Measurements from ENCODE around the gene SF3B6. TPM values are rescaled to one million over a fixed set of nuclear protein-coding genes. Genes with fewer than 3 reads are reported as not detected.

SF3B6 gene
- total RNA-seq, 2 experiments from 2014 or later = 59.8 to 62.6 TPM

DNA sequence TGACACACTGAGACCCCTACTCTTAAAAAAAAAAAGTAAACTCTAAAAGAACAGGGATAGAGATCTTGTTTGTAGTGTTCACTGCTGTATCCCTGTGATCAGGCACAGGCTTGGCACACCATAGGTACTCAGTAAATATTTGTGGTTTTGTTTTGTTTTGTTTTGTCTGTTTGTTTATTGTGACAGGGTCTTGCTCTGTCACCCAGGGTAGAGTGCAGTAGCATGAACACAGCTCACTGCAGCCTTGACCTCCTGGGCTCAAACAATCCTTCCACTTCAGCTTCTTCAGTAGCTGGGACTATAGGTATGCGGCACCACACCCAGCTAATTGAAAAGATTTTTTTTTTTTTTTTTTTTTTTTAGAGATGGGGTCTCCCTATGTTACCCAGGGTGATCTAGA, 23.2 kb downstream of the SF3B6 start:
- H3K27ac ChIP-seq (ENCODE audit: low read depth in 1 of 2, low read length in 2 of 2) = no peak overlapping the region
- H3K36me3 Mint-ChIP-seq (ENCODE audit: low read depth) = no peaks in the 10 kb centered on the region
- H3K9me3 Mint-ChIP-seq = no peaks in the 10 kb centered on the region
- DNase-seq (no peak), ATAC-seq (ENCODE audit: poor library complexity) (no peak)
- H3K36me3 ChIP-seq (ENCODE audit: insufficient read depth, low read length) = no peaks in the 10 kb centered on the region
- POLR2A ChIA-PET = interaction anchor here (1.4 kb wide), 1 partner anchor 24 kb away, joined by 4 read pairs; no protein-coding TSS in a partner anchor
- TF ChIP-seq, protein P1, sequence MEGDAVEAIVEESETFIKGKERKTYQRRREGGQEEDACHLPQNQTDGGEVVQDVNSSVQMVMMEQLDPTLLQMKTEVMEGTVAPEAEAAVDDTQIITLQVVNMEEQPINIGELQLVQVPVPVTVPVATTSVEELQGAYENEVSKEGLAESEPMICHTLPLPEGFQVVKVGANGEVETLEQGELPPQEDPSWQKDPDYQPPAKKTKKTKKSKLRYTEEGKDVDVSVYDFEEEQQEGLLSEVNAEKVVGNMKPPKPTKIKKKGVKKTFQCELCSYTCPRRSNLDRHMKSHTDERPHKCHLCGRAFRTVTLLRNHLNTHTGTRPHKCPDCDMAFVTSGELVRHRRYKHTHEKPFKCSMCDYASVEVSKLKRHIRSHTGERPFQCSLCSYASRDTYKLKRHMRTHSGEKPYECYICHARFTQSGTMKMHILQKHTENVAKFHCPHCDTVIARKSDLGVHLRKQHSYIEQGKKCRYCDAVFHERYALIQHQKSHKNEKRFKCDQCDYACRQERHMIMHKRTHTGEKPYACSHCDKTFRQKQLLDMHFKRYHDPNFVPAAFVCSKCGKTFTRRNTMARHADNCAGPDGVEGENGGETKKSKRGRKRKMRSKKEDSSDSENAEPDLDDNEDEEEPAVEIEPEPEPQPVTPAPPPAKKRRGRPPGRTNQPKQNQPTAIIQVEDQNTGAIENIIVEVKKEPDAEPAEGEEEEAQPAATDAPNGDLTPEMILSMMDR (IDR thresholded peaks at IDR 0.05) = no peak
- peaks cover 9% of the 10 kb centered on the region for H3K27me3 Mint-ChIP-seq
- H3K4me1 ChIP-seq (ENCODE audit: insufficient read depth, low read length) = peaks cover 18% of the 10 kb centered on the region
- peaks cover 5% of the 10 kb centered on the region for H3K4me1 Mint-ChIP-seq (ENCODE audit: low read depth)
- H3K9me3 ChIP-seq (ENCODE audit: control insufficient read depth in 1 of 2, insufficient read depth in 1 of 2, low read length in 2 of 2) = no peaks in the 10 kb centered on the region
- H3K27ac Mint-ChIP-seq = no peak overlapping the region
- no peak overlapping the region for H3K4me3 Mint-ChIP-seq
- H3K27me3 ChIP-seq (ENCODE audit: control insufficient read depth in 1 of 2, insufficient read depth in 2 of 2, low read length in 2 of 2) = peaks cover 10 to 26% of the 10 kb centered on the region in 2 experiments
- H3K4me3 ChIP-seq (ENCODE audit: low read length) = no peak overlapping the region
- intact Hi-C loops (cut with DNase I, micrococcal nuclease) = no loop called here
- CTCF ChIA-PET = interaction anchor here (1.0 kb wide), 1 partner anchor 32 kb away, joined by 3 read pairs; the partner anchor contains the start of gene TP53I3

DNA sequence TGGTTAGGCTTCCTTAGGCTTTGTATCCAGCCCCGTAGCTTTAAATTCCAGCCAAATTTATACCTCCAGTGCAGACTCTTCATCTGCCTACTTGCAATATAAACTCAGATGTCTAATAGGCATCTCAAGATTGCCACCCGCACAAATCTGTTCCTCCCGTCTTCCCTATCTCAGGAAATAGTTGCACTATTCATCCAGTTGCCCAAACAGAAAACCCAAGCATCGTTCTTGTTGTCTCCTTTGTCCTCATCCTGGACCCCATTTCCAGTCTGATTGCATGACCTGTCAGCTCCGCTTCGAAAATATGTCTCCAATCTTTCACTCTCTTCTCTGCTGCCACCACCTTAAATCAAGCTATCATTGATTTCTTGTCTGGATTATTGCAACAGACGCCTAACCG, 24.3 kb downstream of the SF3B6 start:
- Mint-ChIP-seq H3K36me3 (ENCODE audit: low read depth) (peaks cover 5% of the 10 kb centered on the region), H3K9me3 (no peaks in the 10 kb centered on the region), H3K27me3 (peaks cover 13% of the 10 kb centered on the region), H3K4me1 (ENCODE audit: low read depth) (peaks cover 15% of the 10 kb centered on the region), H3K27ac (no peak overlapping the region), H3K4me3 (no peak overlapping the region)
- no peak overlapping the region for H3K4me3 ChIP-seq (ENCODE audit: low read length)
- intact Hi-C loops (cut with DNase I, micrococcal nuclease) = no loop called here
- H3K27ac ChIP-seq (ENCODE audit: low read depth in 1 of 2, low read length in 2 of 2) = no peak overlapping the region
- no peaks in the 10 kb centered on the region for H3K9me3 ChIP-seq (ENCODE audit: control insufficient read depth in 1 of 2, insufficient read depth in 1 of 2, low read length in 2 of 2)
- H3K4me1 ChIP-seq (ENCODE audit: insufficient read depth, low read length) = peaks cover 27% of the 10 kb centered on the region
- CTCF ChIA-PET = interaction anchor here (0.6 to 1.2 kb wide), 2 partner anchors 71 to 125 kb away, joined by 3 to 5 read pairs; partner anchors contain the start of gene ATAD2B
- no peaks in the 10 kb centered on the region for H3K36me3 ChIP-seq (ENCODE audit: insufficient read depth, low read length)
- peaks cover 10 to 26% of the 10 kb centered on the region in 2 experiments for H3K27me3 ChIP-seq (ENCODE audit: control insufficient read depth in 1 of 2, insufficient read depth in 2 of 2, low read length in 2 of 2)
- POLR2A ChIA-PET = interaction anchor here (2.5 kb wide), 1 partner anchor 125 kb away, joined by 11 read pairs; the partner anchor contains the start of gene ATAD2B
- TF ChIP-seq, protein P1 (IDR thresholded peaks at IDR 0.05) = no peak
- ATAC-seq (ENCODE audit: poor library complexity) (no peak), DNase-seq (no peak)

- Histone ChIP-seq H3K36me3 (ENCODE audit: insufficient read depth, low read length) (no peaks in the 10 kb centered on the region), H3K27ac (ENCODE audit: low read depth in 1 of 2, low read length in 2 of 2) (no peak overlapping the region), H3K4me3 (ENCODE audit: low read length) (peak overlapping the region; percentile 59), H3K27me3 (ENCODE audit: control insufficient read depth in 1 of 2, insufficient read depth in 2 of 2, low read length in 2 of 2) (peaks cover 10 to 26% of the 10 kb centered on the region in 2 experiments), H3K4me1 (ENCODE audit: insufficient read depth, low read length) (peaks cover 30% of the 10 kb centered on the region), H3K9me3 (ENCODE audit: control insufficient read depth in 1 of 2, insufficient read depth in 1 of 2, low read length in 2 of 2) (no peaks in the 10 kb centered on the region)
- ChIA-PET POLR2A (interaction anchor here (0.7 to 4.8 kb wide), 4 partner anchors 13 to 1866 kb away, joined by 3 to 77 read pairs (median 7); partner anchors contain the start of genes ATAD2B and SF3B6), CTCF (interaction anchor here (1.2 kb wide), 1 partner anchor 34 kb away, joined by 4 read pairs; the partner anchor contains the start of gene TP53I3)
- ATAC-seq (ENCODE audit: poor library complexity) (no peak), DNase-seq (peak in 7 of 14 experiments; percentile 4 to 35 (median 14))
- peaks cover 13% of the 10 kb centered on the region for H3K27me3 Mint-ChIP-seq
- no peak overlapping the region for H3K27ac Mint-ChIP-seq
- TF ChIP-seq, protein P1 (IDR thresholded peaks at IDR 0.05) = no peak
- intact Hi-C loops (cut with DNase I, micrococcal nuclease) = no loop called here
- peak overlapping the region; percentile 47 for H3K4me3 Mint-ChIP-seq
- peaks cover 24% of the 10 kb centered on the region for H3K4me1 Mint-ChIP-seq (ENCODE audit: low read depth)
- H3K36me3 Mint-ChIP-seq (ENCODE audit: low read depth) = peaks cover 5% of the 10 kb centered on the region
- no peaks in the 10 kb centered on the region for H3K9me3 Mint-ChIP-seq
Observed at GRCh38 chr2:24050041-24050979, 25.8 kb downstream of the SF3B6 start.
